LNCaP clone FGC (cell line): Measurements from ENCODE around the gene CHST1.

Experiments
- DNase-seq: peaks from one replicate; pipeline ENCODE4 v3.0.0-alpha.2; 2011; ENCODE audit warnings: low read depth
- H3K4me3 ChIP-seq: 2 replicates; pipeline ENCODE4 v1.5.1; 2011; ENCODE audit warnings: mild to moderate bottlenecking, low read depth, low read length, control low read depth
- CTCF ChIP-seq: IDR thresholded peaks from 2 replicates; pipeline ENCODE4 v1.5.1; 2012; ENCODE audit warnings: mild to moderate bottlenecking; ENCODE audit not compliant: control insufficient read depth, insufficient read depth; ENCODE audit errors: extremely low read depth

The CHST1 gene

GRCh38 chr11:45622283-45622682, 43.1 kb downstream of the CHST1 start:
- H3K4me3 ChIP-seq = no peak overlapping the region
- no peak for DNase-seq
- no peak for TF ChIP-seq CTCF

- no peak for DNase-seq
Measured at GRCh38 chr11:45621588-45621987, 43.8 kb downstream of the CHST1 start.

GRCh38 chr11:45620243-45620642, 45.2 kb downstream of the CHST1 start:
- no peak for TF ChIP-seq CTCF
- no peak for DNase-seq
- H3K4me3 ChIP-seq = no peak overlapping the region

More at GRCh38 chr11:45621588-45621987, 43.8 kb downstream of the CHST1 start:
- TF ChIP-seq CTCF = no peak
- no peak overlapping the region for H3K4me3 ChIP-seq

GRCh38 chr11:45618897-45619296, 46.5 kb downstream of the CHST1 start:
- no peak overlapping the region for H3K4me3 ChIP-seq
- DNase-seq = no peak
- no peak for TF ChIP-seq CTCF

GRCh38 chr11:45617871-45618601, 47.4 kb downstream of the CHST1 start:
- no peak for DNase-seq
- H3K4me3 ChIP-seq = no peak overlapping the region
- TF ChIP-seq CTCF = no peak

GRCh38 chr11:45616802-45617549, 48.4 kb downstream of the CHST1 start:
- DNase-seq = no peak
- no peak overlapping the region for H3K4me3 ChIP-seq
- TF ChIP-seq CTCF = no peak
